Liver (tissue), 9 donors: ENCODE measurements around the gene LHFPL6. TPM values are rescaled to one million over a fixed set of nuclear protein-coding genes. Genes with fewer than 3 reads are reported as not detected.

Experiments used
- DNase-seq: peaks from one replicate; pipeline ENCODE4 v3.0.0-alpha.2; 2017; ENCODE audit warnings: low spot score
- H3K27ac ChIP-seq, 2 donors: one replicate each; pipeline ENCODE4 v1.7.0; 2013; ENCODE audit warnings: inconsistent platforms in 2 of 2, low read length in 2 of 2, control low read depth in 1 of 2, low read depth in 1 of 2, mild to moderate bottlenecking in 1 of 2
- H3K27me3 ChIP-seq, 4 donors: one replicate each; pipeline versions ENCODE4 v1.6.1 to v1.7.0; 2013; ENCODE audit warnings: low read length in 3 of 4, inconsistent platforms in 1 of 4, mild to moderate bottlenecking in 1 of 4, moderate library complexity in 1 of 4; ENCODE audit not compliant: control insufficient read depth in 4 of 4, insufficient read depth in 4 of 4
- H3K36me3 ChIP-seq, 4 donors: one replicate each; pipeline versions ENCODE4 v1.6.1 to v1.7.0; 2013; ENCODE audit warnings: low read length in 3 of 4, mild to moderate bottlenecking in 3 of 4, low read depth in 1 of 4, moderate library complexity in 1 of 4; ENCODE audit not compliant: control insufficient read depth in 4 of 4, insufficient read depth in 3 of 4
- H3K4me1 ChIP-seq, 4 donors: one replicate each; pipeline versions ENCODE4 v1.6.1 to v1.7.0; 2013; ENCODE audit warnings: low read length in 3 of 4, mild to moderate bottlenecking in 3 of 4, moderate library complexity in 1 of 4; ENCODE audit not compliant: control insufficient read depth in 4 of 4, insufficient read depth in 4 of 4
- H3K4me3 ChIP-seq, 3 donors: one replicate each; pipeline versions ENCODE4 v1.6.1 to v1.7.0; 2013; ENCODE audit warnings: low read length in 3 of 3, control low read depth in 1 of 3, low read depth in 1 of 3, mild to moderate bottlenecking in 1 of 3
- H3K9ac ChIP-seq, 2 donors: one replicate each; pipeline ENCODE4 v1.7.0; 2013; ENCODE audit warnings: low read length in 2 of 2, mild to moderate bottlenecking in 2 of 2, moderate library complexity in 2 of 2, control low read depth in 1 of 2, low read depth in 1 of 2
- H3K9me3 ChIP-seq, 4 donors: one replicate each; pipeline versions ENCODE4 v1.6.1 to v1.7.0; 2013; ENCODE audit warnings: low read length in 3 of 4; ENCODE audit not compliant: control insufficient read depth in 4 of 4
- FOXA1 ChIP-seq: IDR thresholded peaks from 2 replicates; pipeline ENCODE4 v1.6.1; 2016; ENCODE audit warnings: antibody characterized with exemption
- FOXA2 ChIP-seq: IDR thresholded peaks from 2 replicates; pipeline ENCODE4 v1.6.1; 2016; ENCODE audit warnings: antibody characterized with exemption
- HNF4A ChIP-seq, 2 donors: conservative IDR thresholded peaks; 2 replicates each; pipeline ENCODE4 v1.6.1; 2016; ENCODE audit warnings: antibody characterized with exemption in 2 of 2, mild to moderate bottlenecking in 2 of 2
- HNF4G ChIP-seq: IDR thresholded peaks from 2 replicates; pipeline ENCODE4 v1.6.1; 2016; ENCODE audit warnings: antibody characterized with exemption
- JUND ChIP-seq, 2 donors: IDR thresholded peaks; 2 replicates each; pipeline ENCODE4 v1.6.1; 2016; ENCODE audit warnings: antibody characterized with exemption in 2 of 2
- NR2F2 ChIP-seq: IDR thresholded peaks from 2 replicates; pipeline ENCODE4 v1.6.1; 2016; ENCODE audit warnings: antibody characterized with exemption
- RAD21 ChIP-seq, 2 donors: IDR thresholded peaks; 2 replicates each; pipeline ENCODE4 v1.6.1; 2016; ENCODE audit warnings: antibody characterized with exemption in 2 of 2, mild to moderate bottlenecking in 2 of 2
- RXRA ChIP-seq, 2 donors: IDR thresholded peaks; 2 replicates each; pipeline ENCODE4 v1.6.1; 2017 to 2018; ENCODE audit warnings: antibody characterized with exemption in 2 of 2, mild to moderate bottlenecking in 1 of 2
- SP1 ChIP-seq: IDR thresholded peaks from 2 replicates; pipeline ENCODE4 v1.6.1; 2018; ENCODE audit warnings: antibody characterized with exemption, mild to moderate bottlenecking
- YY1 ChIP-seq: IDR thresholded peaks from 2 replicates; pipeline ENCODE4 v1.6.1; 2016; ENCODE audit warnings: antibody characterized with exemption, mild to moderate bottlenecking
- WGBS: extraction: QIAGEN DNeasy Blood & Tissue Kit; methylation state at CpG from one replicate; pipeline ENCODE4 v1.1.7; 2013; 5-methylcytosine and 5-hydroxymethylcytosine counted together
- polyA plus RNA-seq, 2 donors: library from polyadenylated mRNA; stranded (reverse) in 1 of 2; unstranded in 1 of 2; fragments of 200-250 nt in 1 of 2; fragments of >200 nt in 1 of 2; fragmentation: Nextera tagmentation in 1 of 2; extraction: Ambion mirVana in 1 of 2; gene quantifications; one replicate each; pipeline versions ENCODE4 v1.2.1 to v1.2.3, GENCODE V29; 2013 to 2015
- total RNA-seq, 2 donors: library from RNA; depleted of rRNA; stranded (reverse); fragments of >200 nt; gene quantifications; one replicate each; pipeline ENCODE4 v1.2.3, GENCODE V29; 2014
- TF ChIP-seq, protein P1 (sequence below): IDR thresholded peaks from 2 replicates; pipeline ENCODE4 v1.6.1; 2016; ENCODE audit warnings: antibody characterized with exemption
- TF ChIP-seq, protein P2 (sequence below): IDR thresholded peaks from 2 replicates; pipeline ENCODE4 v1.6.1; 2016; ENCODE audit warnings: antibody characterized with exemption, mild to moderate bottlenecking
- donor health status: healthy.
- donor health status: healthy.
- donor health status: healthy.
- donor health status: healthy.
- donor health status: healthy.

The LHFPL6 gene
- total and polyA plus RNA-seq, 4 donors = 2.6 to 8.3 (median 5.5) TPM

DNA sequence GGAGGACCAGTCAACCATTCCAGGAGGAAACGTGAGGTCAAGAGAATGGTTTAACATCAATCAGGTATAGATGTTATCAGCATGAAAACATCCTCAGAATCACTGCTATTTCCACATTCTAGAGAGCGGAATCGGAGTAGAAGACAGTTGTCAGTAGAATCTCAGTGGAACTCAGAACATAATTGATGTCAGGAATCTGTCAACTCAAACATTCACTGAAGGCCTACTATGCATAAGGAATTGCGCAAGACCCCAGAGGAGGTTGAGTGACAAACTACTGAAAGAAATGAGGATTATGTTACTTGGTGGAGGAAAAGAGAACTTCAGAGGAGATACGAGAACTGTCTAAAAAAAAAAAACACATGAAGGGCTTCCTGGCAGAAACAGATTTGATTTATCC lies 97.8 kb downstream of the LHFPL6 start:
- H3K4me3 ChIP-seq = no peak overlapping the region
- DNase-seq = no peak
- no peak overlapping the region for H3K27ac ChIP-seq
- no peaks in the 10 kb centered on the region for H3K9me3 ChIP-seq
- TF ChIP-seq FOXA2 (no peak), FOXA1 (no peak), YY1 (no peak), SP1 (no peak), RAD21 (IDR thresholded peaks at IDR 0.05) (no peak), HNF4G (no peak), HNF4A (conservative IDR thresholded peaks at IDR 0.05) (no peak)
- TF ChIP-seq, protein P1, sequence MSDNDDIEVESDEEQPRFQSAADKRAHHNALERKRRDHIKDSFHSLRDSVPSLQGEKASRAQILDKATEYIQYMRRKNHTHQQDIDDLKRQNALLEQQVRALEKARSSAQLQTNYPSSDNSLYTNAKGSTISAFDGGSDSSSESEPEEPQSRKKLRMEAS = no peak
- TF ChIP-seq, protein P2, sequence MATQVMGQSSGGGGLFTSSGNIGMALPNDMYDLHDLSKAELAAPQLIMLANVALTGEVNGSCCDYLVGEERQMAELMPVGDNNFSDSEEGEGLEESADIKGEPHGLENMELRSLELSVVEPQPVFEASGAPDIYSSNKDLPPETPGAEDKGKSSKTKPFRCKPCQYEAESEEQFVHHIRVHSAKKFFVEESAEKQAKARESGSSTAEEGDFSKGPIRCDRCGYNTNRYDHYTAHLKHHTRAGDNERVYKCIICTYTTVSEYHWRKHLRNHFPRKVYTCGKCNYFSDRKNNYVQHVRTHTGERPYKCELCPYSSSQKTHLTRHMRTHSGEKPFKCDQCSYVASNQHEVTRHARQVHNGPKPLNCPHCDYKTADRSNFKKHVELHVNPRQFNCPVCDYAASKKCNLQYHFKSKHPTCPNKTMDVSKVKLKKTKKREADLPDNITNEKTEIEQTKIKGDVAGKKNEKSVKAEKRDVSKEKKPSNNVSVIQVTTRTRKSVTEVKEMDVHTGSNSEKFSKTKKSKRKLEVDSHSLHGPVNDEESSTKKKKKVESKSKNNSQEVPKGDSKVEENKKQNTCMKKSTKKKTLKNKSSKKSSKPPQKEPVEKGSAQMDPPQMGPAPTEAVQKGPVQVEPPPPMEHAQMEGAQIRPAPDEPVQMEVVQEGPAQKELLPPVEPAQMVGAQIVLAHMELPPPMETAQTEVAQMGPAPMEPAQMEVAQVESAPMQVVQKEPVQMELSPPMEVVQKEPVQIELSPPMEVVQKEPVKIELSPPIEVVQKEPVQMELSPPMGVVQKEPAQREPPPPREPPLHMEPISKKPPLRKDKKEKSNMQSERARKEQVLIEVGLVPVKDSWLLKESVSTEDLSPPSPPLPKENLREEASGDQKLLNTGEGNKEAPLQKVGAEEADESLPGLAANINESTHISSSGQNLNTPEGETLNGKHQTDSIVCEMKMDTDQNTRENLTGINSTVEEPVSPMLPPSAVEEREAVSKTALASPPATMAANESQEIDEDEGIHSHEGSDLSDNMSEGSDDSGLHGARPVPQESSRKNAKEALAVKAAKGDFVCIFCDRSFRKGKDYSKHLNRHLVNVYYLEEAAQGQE = no peak
- H3K27me3 ChIP-seq = no peaks in the 10 kb centered on the region
- peaks cover 0 to 2% (median 0%) of the 10 kb centered on the region in 4 donors for H3K4me1 ChIP-seq
- 78% methylated on average over 5 of the region's 5 CpGs for WGBS
- no peaks in the 10 kb centered on the region for H3K36me3 ChIP-seq
- H3K9ac ChIP-seq = no peak overlapping the region

DNA sequence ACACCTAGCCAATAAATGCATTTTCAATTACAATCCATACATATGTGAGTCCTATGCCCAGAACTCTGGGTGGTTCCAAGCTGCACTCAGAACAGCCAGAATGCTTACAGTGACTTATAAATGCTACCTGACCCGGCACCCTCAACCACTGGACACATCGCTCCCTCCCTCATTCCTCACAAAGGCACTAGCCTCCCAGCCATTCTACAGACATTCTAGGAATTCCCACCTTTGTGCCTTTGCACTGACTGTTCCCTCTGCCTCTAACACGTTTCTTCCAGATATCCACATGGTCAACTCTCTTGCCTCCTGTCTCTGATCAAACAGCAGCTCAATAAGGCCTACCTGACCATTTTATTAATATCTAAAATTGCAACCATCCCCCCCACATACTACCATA lies 99.9 kb downstream of the LHFPL6 start:
- no peak for TF ChIP-seq JUND (IDR thresholded peaks at IDR 0.05)
- no peak for TF ChIP-seq FOXA2
- no peak for TF ChIP-seq HNF4G
- TF ChIP-seq RXRA (IDR thresholded peaks at IDR 0.05) = no peak
- TF ChIP-seq RAD21 (IDR thresholded peaks at IDR 0.05) = no peak
- H3K4me1 ChIP-seq = peaks cover 0 to 5% (median 1%) of the 10 kb centered on the region in 4 donors
- WGBS = 81% methylated on average over 3 of the region's 3 CpGs

DNA sequence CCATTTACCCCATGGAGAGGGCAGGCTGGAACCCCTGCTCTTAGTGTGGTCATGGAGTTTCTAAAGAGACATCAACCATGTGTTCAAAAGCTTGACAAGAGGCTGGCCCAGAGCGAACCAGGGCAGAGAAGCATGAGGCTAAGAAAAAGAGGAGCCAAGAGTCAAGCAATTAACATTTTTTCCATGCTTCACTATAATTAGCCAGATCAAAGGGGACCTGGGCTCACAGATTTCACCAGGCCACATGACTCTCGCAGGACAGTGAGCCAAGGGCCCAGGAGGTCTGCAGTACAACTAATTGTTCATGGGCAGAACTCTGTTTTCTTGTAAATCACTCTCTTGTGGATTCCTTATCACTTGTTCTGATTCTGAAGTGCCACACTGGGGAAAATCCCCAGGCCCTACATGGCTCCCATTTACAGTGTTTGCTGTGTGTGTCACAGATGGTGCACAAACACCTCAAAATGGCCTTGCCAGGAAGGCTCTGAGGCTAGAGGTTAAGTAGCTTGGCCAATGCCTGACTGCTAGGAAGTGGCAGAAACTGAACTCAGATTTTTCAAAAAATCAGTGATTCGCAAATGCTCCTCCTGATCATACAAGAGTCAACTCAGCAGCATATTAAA lies 101.2 kb downstream of the LHFPL6 start:
- DNase-seq = no peak
- 84% methylated on average over 3 of the region's 3 CpGs for WGBS

More for the DNA sequence above, 99.9 kb downstream of the LHFPL6 start:
- Histone ChIP-seq H3K9ac (no peak overlapping the region), H3K4me3 (no peak overlapping the region), H3K27me3 (no peaks in the 10 kb centered on the region), H3K27ac (no peak overlapping the region), H3K9me3 (no peaks in the 10 kb centered on the region), H3K36me3 (no peaks in the 10 kb centered on the region)
- DNase-seq = no peak

More for the DNA sequence above, 101.2 kb downstream of the LHFPL6 start:
- peaks cover 0 to 5% (median 1%) of the 10 kb centered on the region in 4 donors for H3K4me1 ChIP-seq
- no peak overlapping the region for H3K27ac ChIP-seq
- no peaks in the 10 kb centered on the region for H3K27me3 ChIP-seq
- peak; percentile 32 for TF ChIP-seq NR2F2
- TF ChIP-seq FOXA2 = no peak
- H3K4me3 ChIP-seq = no peak overlapping the region
- no peaks in the 10 kb centered on the region for H3K9me3 ChIP-seq
- no peak overlapping the region for H3K9ac ChIP-seq
- no peaks in the 10 kb centered on the region for H3K36me3 ChIP-seq
